AG04450 (cell line): ENCODE data around the gene ATXN1. TPM values are rescaled to one million over a fixed set of nuclear protein-coding genes. Genes with fewer than 3 reads are reported as not detected.

Experiments
- CTCF ChIA-PET: fragments of 300-600, 350-600 bp; formaldehyde crosslinking; extraction: SDS; loops from one replicate; lab custom pipeline; 2022; ENCODE audit warnings: antibody characterized with exemption, inconsistent platforms; lab: Charles Lee
- POLR2A ChIA-PET: fragments of 350-600 bp; formaldehyde crosslinking; extraction: SDS; loops from one replicate; lab custom pipeline; 2021; ENCODE audit warnings: antibody characterized with exemption, inconsistent platforms; lab: Yijun Ruan, JAX
- DNase-seq: peaks from one replicate; pipeline ENCODE4 v3.0.0-alpha.2; 2011; ENCODE audit warnings: low read depth, low spot score
- H3K27ac ChIP-seq: one replicate; pipeline ENCODE4 v1.5.1; 2012; ENCODE audit warnings: low read depth, low read length, control low read depth
- H3K27me3 ChIP-seq: one replicate; pipeline ENCODE4 v1.6.0; 2012; ENCODE audit warnings: low read length; ENCODE audit not compliant: control insufficient read depth, insufficient read depth
- H3K4me3 ChIP-seq: 2 replicates; pipeline ENCODE4 v1.5.1; 2011; ENCODE audit warnings: mild to moderate bottlenecking, low read depth, low read length, control low read depth
- H3K9me3 ChIP-seq: 2 replicates; pipeline ENCODE4 v1.5.1; 2012; ENCODE audit warnings: low read length; ENCODE audit not compliant: control insufficient read depth, insufficient read depth
- CTCF ChIP-seq: IDR thresholded peaks from 2 replicates; pipeline ENCODE4 v1.5.1; 2011; ENCODE audit warnings: low read depth, low read length, control low read depth, inconsistent platforms
- polyA plus RNA-seq: library from polyadenylated mRNA; depleted of rRNA; stranded (reverse); fragments of >200 nt; gene quantifications from 2 replicates; pipeline ENCODE4 v1.2.3, GENCODE V29; 2011

ATXN1 gene
- polyA plus RNA-seq, 1 experiment: 12.6 TPM

DNA sequence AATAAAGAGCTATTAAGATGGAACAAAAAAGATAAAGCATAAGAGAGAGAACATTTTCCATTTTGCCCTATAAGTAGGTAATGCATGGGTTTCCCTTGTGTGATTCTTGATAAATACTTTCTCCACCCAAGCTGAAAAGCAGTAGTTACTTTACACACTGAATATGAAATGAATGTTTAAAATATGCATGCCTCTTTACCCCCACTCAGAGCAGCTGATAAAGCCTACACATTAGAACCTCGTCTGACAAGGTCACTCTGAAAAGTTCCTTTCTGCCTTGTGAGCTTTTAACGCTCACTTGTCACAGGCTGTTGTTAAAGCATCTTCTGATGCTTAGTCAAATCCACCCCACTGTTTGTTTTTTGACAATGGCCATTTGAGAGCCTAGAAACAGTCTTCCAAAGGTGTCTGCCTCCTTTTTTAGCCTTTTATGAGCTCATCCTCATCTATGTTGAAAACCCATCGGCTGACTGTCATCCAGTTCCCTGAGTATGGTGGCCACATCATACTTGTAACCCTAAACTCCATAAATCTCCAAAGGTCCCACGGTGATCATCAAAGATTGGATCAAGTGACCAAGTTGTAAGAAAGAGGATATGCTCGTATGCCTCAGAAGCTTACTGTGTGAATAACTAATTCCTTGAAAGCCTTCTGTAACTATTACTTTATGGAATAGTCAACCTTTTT lies 102.8 kb downstream of the ATXN1 start:
- ChIA-PET CTCF (interaction anchor here (1.4 to 1.7 kb wide), 2 partner anchors 148 to 326 kb away, joined by 3 to 4 read pairs; no protein-coding TSS in a partner anchor), POLR2A (no interaction called here)
- Histone ChIP-seq H3K4me3 (no peak overlapping the region), H3K9me3 (peaks cover 3% of the 10 kb centered on the region; the same call in 1 of the 2 replicates), H3K27ac (no peak overlapping the region), H3K27me3 (no peaks in the 10 kb centered on the region)
- no peak for DNase-seq
- TF ChIP-seq CTCF: no peak

GRCh38 chr6:16657768-16658167 lies 103.5 kb downstream of the ATXN1 start:
- CTCF ChIA-PET: interaction anchor here (1.7 kb wide), 1 partner anchor 325 kb away, joined by 4 read pairs; no protein-coding TSS in a partner anchor
- POLR2A ChIA-PET: no interaction called here
- DNase-seq: no peak
- Histone ChIP-seq H3K9me3 (peaks cover 3% of the 10 kb centered on the region; the same call in 1 of the 2 replicates), H3K4me3 (no peak overlapping the region), H3K27me3 (no peaks in the 10 kb centered on the region), H3K27ac (no peak overlapping the region)
- no peak for TF ChIP-seq CTCF

DNA sequence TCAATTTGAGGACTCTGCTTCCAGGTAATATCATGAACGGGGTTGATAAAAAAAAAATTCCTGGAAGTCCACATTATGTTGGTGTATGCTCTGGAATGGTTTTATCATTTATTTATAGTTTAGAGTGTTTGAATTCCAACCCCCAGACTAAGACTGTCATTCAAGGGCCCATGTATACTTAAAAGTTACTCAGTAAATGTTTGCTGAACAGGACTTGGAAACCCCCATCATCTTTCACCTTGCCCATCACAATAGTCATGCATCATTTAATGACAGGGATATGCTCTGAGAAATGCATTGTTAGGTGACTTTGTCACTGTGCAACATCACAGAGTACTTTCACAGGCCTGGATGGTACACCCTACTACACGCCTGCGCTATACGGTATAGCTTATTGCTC lies 104.8 kb downstream of the ATXN1 start:
- peaks cover 1% of the 10 kb centered on the region; the same call in 1 of the 2 replicates for H3K9me3 ChIP-seq
- H3K27me3 ChIP-seq: no peaks in the 10 kb centered on the region
- POLR2A ChIA-PET: interaction anchor here (0.7 kb wide), 1 partner anchor 12 kb away, joined by 3 read pairs; no protein-coding TSS in a partner anchor
- no peak for DNase-seq
- no peak overlapping the region for H3K4me3 ChIP-seq
- CTCF ChIA-PET: no interaction called here
- no peak overlapping the region for H3K27ac ChIP-seq
- no peak for TF ChIP-seq CTCF

- ChIA-PET POLR2A (no interaction called here), CTCF (no interaction called here)
- no peak for DNase-seq
- no peak overlapping the region for H3K27ac ChIP-seq
- H3K9me3 ChIP-seq: no peaks in the 10 kb centered on the region
- no peaks in the 10 kb centered on the region for H3K27me3 ChIP-seq
- no peak overlapping the region for H3K4me3 ChIP-seq
- no peak for TF ChIP-seq CTCF
Measured at GRCh38 chr6:16654701-16655100, 106.6 kb downstream of the ATXN1 start.

DNA sequence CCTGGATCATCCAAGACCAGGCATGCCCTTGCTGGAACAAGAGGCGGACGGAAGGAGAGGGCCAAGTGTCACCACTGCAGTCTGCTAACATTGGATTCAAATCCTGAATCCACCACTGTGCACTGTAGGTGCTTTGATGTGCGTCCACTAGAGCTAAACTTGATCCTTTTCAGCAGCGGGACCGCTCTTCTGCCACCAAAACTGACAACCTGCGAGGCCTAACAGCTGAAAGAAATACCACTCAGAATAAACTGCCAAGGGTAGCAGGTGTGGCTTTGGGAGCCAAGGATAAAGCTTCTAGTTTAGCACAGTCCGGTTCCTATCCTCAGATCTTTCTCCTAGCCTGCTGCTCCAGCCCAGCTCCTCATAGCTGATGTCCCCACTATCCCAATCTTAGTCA lies 108.0 kb downstream of the ATXN1 start:
- Histone ChIP-seq H3K27ac (no peak overlapping the region), H3K9me3 (no peaks in the 10 kb centered on the region), H3K27me3 (no peaks in the 10 kb centered on the region), H3K4me3 (no peak overlapping the region)
- POLR2A ChIA-PET: no interaction called here
- no peak for TF ChIP-seq CTCF
- CTCF ChIA-PET: interaction anchor here (0.5 kb wide), 1 partner anchor 9 kb away, joined by 6 read pairs; no protein-coding TSS in a partner anchor
- DNase-seq: no peak
